HepG2 (cell line): ENCODE results near the gene OR2F2. TPM values are rescaled to one million over a fixed set of nuclear protein-coding genes. Genes with fewer than 3 reads are reported as not detected.

Experiments
- ATAC-seq: fragments of 200-7000 bp; cut with Tn5 transposase; 3 replicates; pipeline ENCODE4 v1.9.1; 2020; ENCODE audit warnings: mild to moderate bottlenecking, moderate library complexity
- BruUV-seq: library from RNA; stranded (reverse); fragments of 400-500 nt; replicated peaks from 2 replicates; lab custom pipeline; 2021; lab: Mats Ljungman, UMichigan
- CTCF ChIA-PET: fragments of 300-600 bp; formaldehyde crosslinking; extraction: SDS; loops from one replicate; lab custom pipeline; 2021; ENCODE audit warnings: low total read pairs, inconsistent platforms, low intra/inter-chr PET ratio; lab: Yijun Ruan, JAX
- POLR2A ChIA-PET: fragments of 350-600 bp; sonication (Branson Sonifier 250); formaldehyde crosslinking; loops from one replicate; lab custom pipeline; 2020; ENCODE audit warnings: antibody characterized with exemption, inconsistent platforms; lab: Yijun Ruan, JAX
- DNase-seq: peaks from one replicate; pipeline ENCODE4 v3.0.0-alpha.2; 2015; ENCODE audit warnings: low spot score
- FAIRE-seq: peaks from 3 replicates; lab custom pipeline; 2011; peaks lifted over from hg19 to GRCh38; lab: Jason Lieb, UNC
- H2AFZ ChIP-seq: one replicate; pipeline ENCODE4 v1.6.1; 2011; ENCODE audit warnings: low read length, inconsistent platforms
- H3K27ac ChIP-seq: fragments of 300-600 bp; 3 replicates; pipeline ENCODE4 v1.8.0; 2011; ENCODE audit warnings: mixed run types, mild to moderate bottlenecking, mixed read lengths, low read length, inconsistent platforms; ENCODE audit not compliant: insufficient read depth; ENCODE audit errors: extremely low read length
- H3K27me3 ChIP-seq, 2 experiments: fragments of 200-600 bp in 1 of 2; 2 replicates in 1 of 2; 3 replicates in 1 of 2; pipeline versions ENCODE4 v1.6.0 to v1.8.0; 2011; ENCODE audit warnings: low read length in 2 of 2, mild to moderate bottlenecking in 2 of 2, moderate library complexity in 2 of 2, inconsistent platforms in 1 of 2; ENCODE audit not compliant: insufficient read depth in 2 of 2, control insufficient read depth in 1 of 2
- H3K36me3 ChIP-seq, 2 experiments: fragments of 200-600 bp in 1 of 2; replicated peaks in 1 of 2; 2 replicates in 1 of 2; 3 replicates in 1 of 2; pipeline versions ENCODE4 v1.5.1 to v1.8.0; 2011; ENCODE audit warnings: low read length in 2 of 2, inconsistent platforms in 1 of 2; ENCODE audit not compliant: insufficient read depth in 2 of 2, control insufficient read depth in 1 of 2
- H3K4me1 ChIP-seq: 2 replicates; pipeline ENCODE4 v1.5.1; 2012; ENCODE audit warnings: low read length, inconsistent platforms; ENCODE audit not compliant: insufficient read depth
- H3K4me2 ChIP-seq: 2 replicates; pipeline ENCODE4 v1.6.0; 2011; ENCODE audit warnings: low read depth, low read length, inconsistent platforms
- H3K4me3 ChIP-seq, 3 experiments: fragments of 200-600 bp in 1 of 3; sonication (generic), shearing (Covaris generic) in 1 of 3; replicated peaks in 1 of 3; 2 replicates each; pipeline ENCODE4 v1.5.1; 2011 to 2016; ENCODE audit warnings: low read length in 3 of 3, inconsistent platforms in 2 of 3, low read depth in 2 of 3, mild to moderate bottlenecking in 2 of 3, control low read depth in 1 of 3, mixed read lengths in 1 of 3; ENCODE audit not compliant: insufficient read depth in 1 of 3
- H3K79me2 ChIP-seq: one replicate; pipeline ENCODE4 v1.6.1; 2011; ENCODE audit warnings: low read length, inconsistent platforms; ENCODE audit not compliant: insufficient read depth
- H3K9ac ChIP-seq: 2 replicates; pipeline ENCODE4 v1.6.0; 2011; ENCODE audit warnings: mild to moderate bottlenecking, low read depth, low read length, inconsistent platforms; ENCODE audit not compliant: insufficient read depth
- H3K9me3 ChIP-seq: 2 replicates; pipeline ENCODE4 v1.5.1; 2012; ENCODE audit warnings: mild to moderate bottlenecking, low read length
- H4K20me1 ChIP-seq: 2 replicates; pipeline ENCODE4 v1.6.0; 2011; ENCODE audit warnings: inconsistent platforms, mild to moderate bottlenecking, low read length, moderate library complexity; ENCODE audit not compliant: insufficient read depth
- ATF1 ChIP-seq: IDR thresholded peaks from 2 replicates; pipeline ENCODE4 v1.6.1; 2016; ENCODE audit warnings: mild to moderate bottlenecking, control low read depth
- ATM ChIP-seq: fragments of 450-650 bp; IDR thresholded peaks from 2 replicates; pipeline ENCODE4 v1.7.1; 2017; ENCODE audit warnings: mild to moderate bottlenecking, borderline replicate concordance
- GPN1 ChIP-seq: sonication (generic); formaldehyde crosslinking; IDR thresholded peaks from 2 replicates; pipeline ENCODE4 v1.5.1; 2020; ENCODE audit warnings: missing genetic modification reagents, borderline replicate concordance
- MTF1 ChIP-seq: sonication (generic); formaldehyde crosslinking; IDR thresholded peaks from 2 replicates; pipeline ENCODE4 v1.5.0; 2020; ENCODE audit warnings: missing genetic modification reagents
- NR2F1 ChIP-seq, 2 experiments: fragments of 450-650 bp in 1 of 2; formaldehyde crosslinking in 1 of 2; IDR thresholded peaks; 2 replicates each; pipeline versions ENCODE4 v1.5.0 to v1.6.1; 2016 to 2020; ENCODE audit warnings: mild to moderate bottlenecking in 1 of 2, missing compliant biosample characterization in 1 of 2, missing genetic modification reagents in 1 of 2, moderate library complexity in 1 of 2
- NR2F2 ChIP-seq: IDR thresholded peaks from 2 replicates; pipeline ENCODE4 v1.6.1; 2012; ENCODE audit warnings: low read depth, inconsistent platforms, borderline replicate concordance
- SCMH1 ChIP-seq: sonication (generic); formaldehyde crosslinking; IDR thresholded peaks from 2 replicates; pipeline ENCODE4 v1.9.0; 2021; ENCODE audit warnings: missing genetic modification reagents, mild to moderate bottlenecking, borderline replicate concordance
- ZMYM2 ChIP-seq: sonication (generic); formaldehyde crosslinking; IDR thresholded peaks from 2 replicates; pipeline ENCODE4 v1.8.0; 2022; ENCODE audit warnings: mild to moderate bottlenecking, missing genetic modification reagents
- ZNF17 ChIP-seq: sonication (generic); formaldehyde crosslinking; IDR thresholded peaks from 2 replicates; pipeline ENCODE4 v1.5.0; 2020; ENCODE audit warnings: mild to moderate bottlenecking, missing genetic modification reagents
- ZNF724P ChIP-seq: sonication (generic); formaldehyde crosslinking; IDR thresholded peaks from 2 replicates; pipeline ENCODE4 v1.8.0; 2022; ENCODE audit warnings: missing genetic modification reagents, borderline replicate concordance
- ZNF788 ChIP-seq: sonication (generic); formaldehyde crosslinking; IDR thresholded peaks from 2 replicates; pipeline ENCODE4 v1.5.0; 2020; ENCODE audit warnings: mild to moderate bottlenecking, missing genetic modification reagents, borderline replicate concordance
- ZNF83 ChIP-seq: sonication (generic); formaldehyde crosslinking; IDR thresholded peaks from 2 replicates; pipeline ENCODE4 v1.4.0; 2020; ENCODE audit warnings: missing genetic modification reagents, mild to moderate bottlenecking, borderline replicate concordance
- WGBS: methylation state at CpG from one replicate; pipeline ENCODE4 v1.1.6; 2017; ENCODE audit warnings: low lambda C conversion rate; 5-methylcytosine and 5-hydroxymethylcytosine counted together
- in situ Hi-C: cut with HindIII; loops from 2 replicates; pipeline ENCODE4 v1.10.0; 2017; ENCODE audit warnings: low pct_unique_long_range_greater_than_20kb; ENCODE audit not compliant: extremely low pct_ligation_motif_present
- intact Hi-C: fragments of 100-400 bp; cut with micrococcal nuclease; formaldehyde crosslinking; loops from one replicate; pipeline ENCODE4 v1.10.0; 2022; ENCODE audit not compliant: unreplicated experiment
- polyA plus RNA-seq, 8 experiments: library from polyadenylated mRNA; depleted of rRNA in 3 of 8; stranded (reverse) in 7 of 8; unstranded in 1 of 8; fragments of >200 nt; fragmentation: Illumina TruSeq in 4 of 8; extraction: Trizol in 4 of 8; gene quantifications; 2 replicates each; pipeline versions ENCODE4 v1.2.1 to v1.2.3, GENCODE V29; 2011 to 2016; ENCODE audit warnings: low read depth in 4 of 8, missing spikeins in 1 of 8, mixed read lengths in 1 of 8; ENCODE audit not compliant: insufficient read depth in 1 of 8
- total RNA-seq, 5 experiments: library from RNA; depleted of rRNA; stranded (reverse); fragments of >200 nt; fragmentation: Illumina TruSeq; extraction: Trizol; gene quantifications; 2 replicates each; pipeline ENCODE4 v1.2.3, GENCODE V29; 2016; ENCODE audit warnings: low read depth in 1 of 5
- TF ChIP-seq, protein P1 (sequence below): IDR thresholded peaks from 2 replicates; pipeline ENCODE4 v1.6.1; 2016; ENCODE audit warnings: control low read depth
- TF ChIP-seq, protein P2 (sequence below): sonication (generic); formaldehyde crosslinking; IDR thresholded peaks from 2 replicates; pipeline ENCODE4 v1.4.0; 2020; ENCODE audit warnings: low read depth, mild to moderate bottlenecking, missing genetic modification reagents
- TF ChIP-seq, protein P3 (sequence below): IDR thresholded peaks from 2 replicates; pipeline ENCODE4 v1.6.1; 2016; ENCODE audit warnings: mild to moderate bottlenecking

Gene OR2F2
- total and polyA plus RNA-seq, 2 of the 13 experiments (the other 11 are each of a cell fraction or from before 2014, with no cell fraction given), result 0.13 TPM; not detected in 1

DNA sequence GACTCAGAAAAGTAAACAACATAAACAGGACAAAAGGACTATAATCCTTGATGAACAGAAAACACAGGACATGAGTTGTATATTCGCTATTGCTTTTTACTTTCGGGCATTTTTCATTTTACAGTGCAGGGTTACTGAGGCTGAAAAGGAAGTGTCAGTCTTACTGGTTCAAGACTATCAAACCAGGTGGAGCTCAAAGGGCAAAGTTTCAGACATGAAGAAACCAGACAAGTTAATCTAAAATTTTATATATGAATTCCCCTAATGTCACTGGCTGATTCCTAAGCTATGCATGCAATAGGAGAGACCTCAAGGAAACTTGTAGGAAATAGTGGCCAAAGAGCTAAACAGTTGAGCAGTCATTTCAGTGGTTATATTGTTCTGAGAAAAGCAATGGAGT lies 44.5 kb upstream of the OR2F2 start:
- Histone ChIP-seq H2AFZ (no peak overlapping the region), H3K4me1 (peaks cover 28% of the 10 kb centered on the region), H3K9ac (no peak overlapping the region), H3K27ac (no peak overlapping the region), H3K9me3 (no peaks in the 10 kb centered on the region), H4K20me1 (peaks cover 34% of the 10 kb centered on the region), H3K27me3 (no peaks in the 10 kb centered on the region), H3K4me3 (no peak overlapping the region), H3K36me3 (no peaks in the 10 kb centered on the region; a peak in 2 of 5 replicates), H3K79me2 (peaks cover 85% of the 10 kb centered on the region), H3K4me2 (no peak overlapping the region)
- ATAC-seq, result no peak
- intact Hi-C loops, result no loop called here
- in situ Hi-C loops, result loop anchor here (25.0 kb wide), 1 partner anchor 497 kb away; no protein-coding TSS in a partner anchor
- TSS peak; percentile 4 for BruUV-seq
- 100% methylated on average over 2 of the region's 2 CpGs for WGBS
- no peak for TF ChIP-seq GPN1
- TF ChIP-seq ZNF17 (CRISPR knock-in tag), result no peak
- ChIA-PET CTCF (no interaction called here), POLR2A (interaction anchor here (2.5 kb wide), 1 partner anchor 10 kb away, joined by 21 read pairs; the partner anchor contains the start of gene TCAF1)
- no peak for FAIRE-seq
- DNase-seq, result no peak

DNA sequence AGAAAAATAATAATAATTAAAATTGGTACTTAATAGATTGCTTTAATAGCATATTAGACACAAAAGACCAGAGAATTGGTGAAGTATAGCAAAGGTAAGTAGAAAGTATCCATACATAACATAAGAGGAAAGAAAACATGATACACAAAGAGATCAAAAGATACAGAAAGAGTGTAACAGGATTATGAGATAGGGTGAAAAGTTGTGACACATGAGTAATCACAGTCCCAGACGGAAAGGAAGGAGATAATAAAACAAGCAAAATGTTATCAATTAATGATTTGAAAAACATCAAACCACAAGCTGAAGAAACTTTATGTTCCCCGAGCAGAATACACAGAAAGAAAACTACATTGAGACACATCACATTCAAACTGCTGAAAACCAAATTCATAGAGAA lies 43.6 kb upstream of the OR2F2 start:
- Histone ChIP-seq H3K79me2 (peaks cover 91% of the 10 kb centered on the region), H3K4me2 (no peak overlapping the region), H3K4me3 (no peak overlapping the region), H3K27ac (no peak overlapping the region), H3K9ac (no peak overlapping the region), H3K9me3 (no peaks in the 10 kb centered on the region), H2AFZ (no peak overlapping the region), H3K27me3 (no peaks in the 10 kb centered on the region), H3K4me1 (peaks cover 32% of the 10 kb centered on the region), H3K36me3 (no peaks in the 10 kb centered on the region; a peak in 2 of 5 replicates), H4K20me1 (peaks cover 28% of the 10 kb centered on the region)
- ChIA-PET POLR2A (interaction anchor here (2.0 to 2.7 kb wide), 2 partner anchors 8 to 10 kb away, joined by 30 to 34 read pairs; partner anchors contain the start of gene TCAF1), CTCF (no interaction called here)
- no peak for FAIRE-seq
- DNase-seq, result no peak
- intact Hi-C loops (no loop called here), in situ Hi-C loops (loop anchor here (25.0 kb wide), 1 partner anchor 496 kb away; no protein-coding TSS in a partner anchor)
- WGBS, result 90% methylated on average over 2 of the region's 2 CpGs
- no TSS peak for BruUV-seq
- no peak for ATAC-seq
- TF ChIP-seq MTF1 (CRISPR knock-in tag) (no peak), GPN1 (no peak), ATM (no peak), ZNF724P (CRISPR knock-in tag) (no peak), NR2F1 (CRISPR knock-in tag; IDR thresholded peaks at IDR 0.05) (no peak), ZNF83 (CRISPR knock-in tag) (no peak), ATF1 (CRISPR knock-in tag) (no peak), SCMH1 (no peak), ZMYM2 (CRISPR knock-in tag) (no peak), NR2F2 (no peak), ZNF788 (no peak)
- TF ChIP-seq, protein P1, sequence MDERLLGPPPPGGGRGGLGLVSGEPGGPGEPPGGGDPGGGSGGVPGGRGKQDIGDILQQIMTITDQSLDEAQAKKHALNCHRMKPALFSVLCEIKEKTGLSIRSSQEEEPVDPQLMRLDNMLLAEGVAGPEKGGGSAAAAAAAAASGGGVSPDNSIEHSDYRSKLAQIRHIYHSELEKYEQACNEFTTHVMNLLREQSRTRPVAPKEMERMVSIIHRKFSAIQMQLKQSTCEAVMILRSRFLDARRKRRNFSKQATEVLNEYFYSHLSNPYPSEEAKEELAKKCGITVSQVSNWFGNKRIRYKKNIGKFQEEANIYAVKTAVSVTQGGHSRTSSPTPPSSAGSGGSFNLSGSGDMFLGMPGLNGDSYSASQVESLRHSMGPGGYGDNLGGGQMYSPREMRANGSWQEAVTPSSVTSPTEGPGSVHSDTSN (CRISPR knock-in tag), result no peak
- TF ChIP-seq, protein P2, sequence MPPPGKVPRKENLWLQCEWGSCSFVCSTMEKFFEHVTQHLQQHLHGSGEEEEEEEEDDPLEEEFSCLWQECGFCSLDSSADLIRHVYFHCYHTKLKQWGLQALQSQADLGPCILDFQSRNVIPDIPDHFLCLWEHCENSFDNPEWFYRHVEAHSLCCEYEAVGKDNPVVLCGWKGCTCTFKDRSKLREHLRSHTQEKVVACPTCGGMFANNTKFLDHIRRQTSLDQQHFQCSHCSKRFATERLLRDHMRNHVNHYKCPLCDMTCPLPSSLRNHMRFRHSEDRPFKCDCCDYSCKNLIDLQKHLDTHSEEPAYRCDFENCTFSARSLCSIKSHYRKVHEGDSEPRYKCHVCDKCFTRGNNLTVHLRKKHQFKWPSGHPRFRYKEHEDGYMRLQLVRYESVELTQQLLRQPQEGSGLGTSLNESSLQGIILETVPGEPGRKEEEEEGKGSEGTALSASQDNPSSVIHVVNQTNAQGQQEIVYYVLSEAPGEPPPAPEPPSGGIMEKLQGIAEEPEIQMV (CRISPR knock-in tag), result no peak
- TF ChIP-seq, protein P3, sequence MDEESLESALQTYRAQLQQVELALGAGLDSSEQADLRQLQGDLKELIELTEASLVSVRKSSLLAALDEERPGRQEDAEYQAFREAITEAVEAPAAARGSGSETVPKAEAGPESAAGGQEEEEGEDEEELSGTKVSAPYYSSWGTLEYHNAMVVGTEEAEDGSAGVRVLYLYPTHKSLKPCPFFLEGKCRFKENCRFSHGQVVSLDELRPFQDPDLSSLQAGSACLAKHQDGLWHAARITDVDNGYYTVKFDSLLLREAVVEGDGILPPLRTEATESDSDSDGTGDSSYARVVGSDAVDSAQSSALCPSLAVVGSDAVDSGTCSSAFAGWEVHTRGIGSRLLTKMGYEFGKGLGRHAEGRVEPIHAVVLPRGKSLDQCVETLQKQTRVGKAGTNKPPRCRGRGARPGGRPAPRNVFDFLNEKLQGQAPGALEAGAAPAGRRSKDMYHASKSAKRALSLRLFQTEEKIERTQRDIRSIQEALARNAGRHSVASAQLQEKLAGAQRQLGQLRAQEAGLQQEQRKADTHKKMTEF (CRISPR knock-in tag), result no peak
